Ishikawa (cell line): Measurements from ENCODE around the gene DENND1A.

ENCODE experiments used
- CEBPB ChIP-seq: IDR thresholded peaks from 2 replicates; pipeline ENCODE4 v1.6.1; 2012
- EP300 ChIP-seq: IDR thresholded peaks from 2 replicates; pipeline ENCODE4 v1.6.1; 2012; ENCODE audit warnings: borderline replicate concordance
- NFIC ChIP-seq: IDR thresholded peaks from 2 replicates; pipeline ENCODE4 v1.6.1; 2012
- RAD21 ChIP-seq: IDR thresholded peaks from 2 replicates; pipeline ENCODE4 v1.6.1; 2012; ENCODE audit warnings: low read depth
- REST ChIP-seq: IDR thresholded peaks from 2 replicates; pipeline ENCODE4 v1.6.1; 2012; ENCODE audit warnings: low read depth, mild to moderate bottlenecking
- TAF1 ChIP-seq: IDR thresholded peaks from 2 replicates; pipeline ENCODE4 v1.6.1; 2012; ENCODE audit warnings: low read depth, mild to moderate bottlenecking
- TCF12 ChIP-seq: IDR thresholded peaks from 2 replicates; pipeline ENCODE4 v1.6.1; 2012; ENCODE audit warnings: low read depth
- USF1 ChIP-seq: IDR thresholded peaks from 2 replicates; pipeline ENCODE4 v1.6.1; 2012

GRCh38 chr9:123500336-123500735 is 429.6 kb downstream of the DENND1A start:
- TF ChIP-seq RAD21 (no peak), TAF1 (no peak), TCF12 (no peak), USF1 (no peak), REST (no peak), EP300 (no peak), CEBPB (no peak), NFIC (no peak)
